ENCODE measurements around the gene CDKN2B. TPM values are rescaled to one million over a fixed set of nuclear protein-coding genes. Genes with fewer than 3 reads are reported as not detected.

The CDKN2B gene
- total and polyA plus RNA-seq, 2 experiments from 2014 or later = 15.1 to 18.6 TPM

DNA sequence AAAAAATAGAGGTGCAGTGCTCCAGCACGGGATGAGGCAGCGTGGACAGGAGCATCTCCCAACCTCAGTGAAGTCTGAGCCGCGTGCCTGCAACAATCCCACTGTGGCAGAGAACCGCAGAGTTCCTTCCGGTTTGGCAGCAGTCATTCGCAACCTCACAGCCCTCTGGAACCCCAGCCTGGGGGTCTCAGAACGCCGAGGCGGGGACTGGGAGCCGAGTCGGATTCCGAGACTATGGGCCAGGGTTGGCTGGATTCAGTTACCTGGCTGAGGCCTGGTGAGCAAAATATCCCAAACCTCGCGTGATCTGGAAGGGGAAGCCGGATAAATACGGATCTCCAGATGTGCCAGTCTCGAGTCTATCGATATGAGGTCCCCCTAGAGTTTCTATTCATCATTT is 41.9 kb downstream of the CDKN2B start:
- H3K27me3 ChIP-seq = peaks cover 99% of the 10 kb centered on the region
- WGBS (ENCODE audit: low lambda C conversion rate, missing lambda C conversion rate) = 9% methylated on average over 19 of the region's 19 CpGs

DNA sequence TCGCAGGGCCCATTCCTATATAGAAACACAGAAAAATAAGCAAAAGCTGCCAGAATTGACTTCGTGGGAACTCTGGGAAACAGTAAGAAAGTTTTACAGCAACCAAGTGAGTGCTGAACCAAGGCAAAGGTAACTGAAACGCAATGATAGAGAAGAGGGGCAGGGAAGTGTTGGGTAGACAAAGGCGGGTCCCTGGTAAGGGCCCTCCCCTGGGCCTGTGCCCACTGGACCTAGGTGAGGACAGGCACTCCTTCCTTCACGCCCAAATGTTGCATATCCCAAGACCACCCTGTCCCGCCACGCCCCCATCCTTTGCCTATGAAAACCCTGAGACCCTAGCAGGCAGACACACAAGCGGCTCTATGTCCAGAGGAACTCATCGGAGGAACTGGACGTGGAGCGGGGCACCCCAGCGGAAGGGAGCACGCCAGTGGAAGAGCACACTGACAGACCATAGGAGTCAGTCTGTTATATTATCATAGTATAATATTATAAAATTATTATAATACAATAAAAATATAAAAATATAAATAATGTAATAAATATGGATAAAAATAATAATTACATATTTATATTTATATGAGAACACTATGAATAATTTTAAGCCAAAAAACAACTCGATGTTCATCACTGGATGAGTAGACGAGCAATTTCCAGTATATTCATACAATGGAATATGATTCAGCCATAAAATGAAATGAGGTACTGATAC is 42.8 kb downstream of the CDKN2B start:
- Histone ChIP-seq H3K4me3 (no peak overlapping the region), H3K27me3 (peaks cover 99% of the 10 kb centered on the region), H2AFZ (no peak overlapping the region)

More for the DNA sequence above, 41.9 kb downstream of the CDKN2B start:
- Histone ChIP-seq H3K4me2 (no peak overlapping the region), H3K27ac (no peak overlapping the region), H4K20me1 (ENCODE audit: insufficient read depth, poor library complexity, severe bottlenecking) (no peaks in the 10 kb centered on the region), H2AFZ (no peak overlapping the region), H3K9me3 (ENCODE audit: low read depth) (no peaks in the 10 kb centered on the region), H3K4me3 (no peak overlapping the region), H3K9me2 (replicated peaks; ENCODE audit: insufficient read depth) (peaks cover 3% of the 10 kb centered on the region), H3K79me2 (no peaks in the 10 kb centered on the region), H3K4me1 (ENCODE audit: insufficient read depth) (peaks cover 11% of the 10 kb centered on the region), H3K36me3 (replicated peaks; ENCODE audit: insufficient read depth, low read depth) (no peaks in the 10 kb centered on the region)
- no peak for DNase-seq (ENCODE audit: low spot score)
- TF ChIP-seq EZH2 (IDR thresholded peaks at IDR 0.05; ENCODE audit: borderline replicate concordance) = peak; percentile 87
- TF ChIP-seq, protein P1, sequence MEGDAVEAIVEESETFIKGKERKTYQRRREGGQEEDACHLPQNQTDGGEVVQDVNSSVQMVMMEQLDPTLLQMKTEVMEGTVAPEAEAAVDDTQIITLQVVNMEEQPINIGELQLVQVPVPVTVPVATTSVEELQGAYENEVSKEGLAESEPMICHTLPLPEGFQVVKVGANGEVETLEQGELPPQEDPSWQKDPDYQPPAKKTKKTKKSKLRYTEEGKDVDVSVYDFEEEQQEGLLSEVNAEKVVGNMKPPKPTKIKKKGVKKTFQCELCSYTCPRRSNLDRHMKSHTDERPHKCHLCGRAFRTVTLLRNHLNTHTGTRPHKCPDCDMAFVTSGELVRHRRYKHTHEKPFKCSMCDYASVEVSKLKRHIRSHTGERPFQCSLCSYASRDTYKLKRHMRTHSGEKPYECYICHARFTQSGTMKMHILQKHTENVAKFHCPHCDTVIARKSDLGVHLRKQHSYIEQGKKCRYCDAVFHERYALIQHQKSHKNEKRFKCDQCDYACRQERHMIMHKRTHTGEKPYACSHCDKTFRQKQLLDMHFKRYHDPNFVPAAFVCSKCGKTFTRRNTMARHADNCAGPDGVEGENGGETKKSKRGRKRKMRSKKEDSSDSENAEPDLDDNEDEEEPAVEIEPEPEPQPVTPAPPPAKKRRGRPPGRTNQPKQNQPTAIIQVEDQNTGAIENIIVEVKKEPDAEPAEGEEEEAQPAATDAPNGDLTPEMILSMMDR (IDR thresholded peaks at IDR 0.05; ENCODE audit: poor library complexity) = no peak

DNA sequence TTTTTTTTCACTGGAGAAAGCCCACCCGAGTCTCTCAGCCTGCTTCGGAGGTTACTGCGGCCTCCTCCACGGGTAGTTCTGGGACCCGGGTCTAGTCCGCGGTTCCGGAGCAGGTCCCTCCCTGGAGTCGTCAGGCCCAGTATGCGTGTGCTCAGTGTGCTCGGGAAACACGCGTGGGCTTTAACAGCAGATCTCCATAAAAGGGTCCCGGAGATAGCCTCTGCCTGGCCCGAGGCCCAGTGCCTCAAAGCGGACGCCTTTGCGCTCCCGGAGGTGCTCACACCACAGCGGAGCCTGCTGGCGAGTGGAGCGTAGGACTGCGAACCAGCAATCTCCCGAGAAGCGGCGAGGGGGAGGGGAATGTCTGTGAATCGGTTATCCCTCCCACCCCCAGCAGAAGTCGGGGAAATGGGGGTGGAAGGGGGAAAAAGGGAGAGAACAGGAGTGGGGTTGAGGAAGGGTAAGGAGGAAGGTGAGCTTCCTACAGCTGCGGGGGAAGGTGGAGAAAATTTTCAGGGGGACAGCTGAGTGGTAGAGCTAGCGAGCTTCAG is 43.6 kb downstream of the CDKN2B start:
- 5% methylated on average over 29 of the region's 30 CpGs for WGBS (ENCODE audit: low lambda C conversion rate, missing lambda C conversion rate)
- Histone ChIP-seq H3K9me2 (replicated peaks; ENCODE audit: insufficient read depth) (peaks cover 3% of the 10 kb centered on the region), H3K9me3 (ENCODE audit: low read depth) (no peaks in the 10 kb centered on the region), H3K27me3 (peaks cover 91% of the 10 kb centered on the region), H4K20me1 (ENCODE audit: insufficient read depth, poor library complexity, severe bottlenecking) (no peaks in the 10 kb centered on the region), H3K36me3 (replicated peaks; ENCODE audit: insufficient read depth, low read depth) (no peaks in the 10 kb centered on the region), H3K4me2 (peak overlapping the region; percentile 95), H3K79me2 (no peaks in the 10 kb centered on the region), H3K4me1 (ENCODE audit: insufficient read depth) (peaks cover 11% of the 10 kb centered on the region), H2AFZ (peak overlapping the region; percentile 81), H3K27ac (no peak overlapping the region), H3K4me3 (peak overlapping the region; percentile 8)
- peak; percentile 81 for DNase-seq (ENCODE audit: low spot score)
- TF ChIP-seq EZH2phosphoT487 (IDR thresholded peaks at IDR 0.05; ENCODE audit: low read depth, severe bottlenecking, unreplicated experiment) (no peak), EZH2 (IDR thresholded peaks at IDR 0.05; ENCODE audit: borderline replicate concordance) (peak; percentile 58)
- TF ChIP-seq, protein P1 (IDR thresholded peaks at IDR 0.05; ENCODE audit: poor library complexity) = peak; percentile 45

More for the DNA sequence above, 42.8 kb downstream of the CDKN2B start:
- DNase-seq (ENCODE audit: low spot score) = no peak
- Histone ChIP-seq H4K20me1 (ENCODE audit: insufficient read depth, poor library complexity, severe bottlenecking) (no peaks in the 10 kb centered on the region), H3K4me1 (ENCODE audit: insufficient read depth) (peaks cover 11% of the 10 kb centered on the region), H3K36me3 (replicated peaks; ENCODE audit: insufficient read depth, low read depth) (no peaks in the 10 kb centered on the region), H3K27ac (no peak overlapping the region), H3K79me2 (no peaks in the 10 kb centered on the region), H3K9me2 (replicated peaks; ENCODE audit: insufficient read depth) (peaks cover 3% of the 10 kb centered on the region), H3K4me2 (peak overlapping the region; percentile 95), H3K9me3 (ENCODE audit: low read depth) (no peaks in the 10 kb centered on the region)
- TF ChIP-seq, protein P1 (IDR thresholded peaks at IDR 0.05; ENCODE audit: poor library complexity) = no peak
- no peak for TF ChIP-seq EZH2 (IDR thresholded peaks at IDR 0.05; ENCODE audit: borderline replicate concordance)
- TF ChIP-seq EZH2phosphoT487 (IDR thresholded peaks at IDR 0.05; ENCODE audit: low read depth, severe bottlenecking, unreplicated experiment) = no peak
- 22% methylated on average over 15 of the region's 15 CpGs for WGBS (ENCODE audit: low lambda C conversion rate, missing lambda C conversion rate)

Measured in hepatocyte (in vitro differentiated cells).